ENCODE results near the gene BORCS8. TPM values are rescaled to one million over a fixed set of nuclear protein-coding genes. Genes with fewer than 3 reads are reported as not detected.

The BORCS8 gene
- total and polyA plus RNA-seq, 2 of the 13 experiments (the other 11 are each of a cell fraction or from before 2014, with no cell fraction given) = 9.6 to 13.3 TPM

DNA sequence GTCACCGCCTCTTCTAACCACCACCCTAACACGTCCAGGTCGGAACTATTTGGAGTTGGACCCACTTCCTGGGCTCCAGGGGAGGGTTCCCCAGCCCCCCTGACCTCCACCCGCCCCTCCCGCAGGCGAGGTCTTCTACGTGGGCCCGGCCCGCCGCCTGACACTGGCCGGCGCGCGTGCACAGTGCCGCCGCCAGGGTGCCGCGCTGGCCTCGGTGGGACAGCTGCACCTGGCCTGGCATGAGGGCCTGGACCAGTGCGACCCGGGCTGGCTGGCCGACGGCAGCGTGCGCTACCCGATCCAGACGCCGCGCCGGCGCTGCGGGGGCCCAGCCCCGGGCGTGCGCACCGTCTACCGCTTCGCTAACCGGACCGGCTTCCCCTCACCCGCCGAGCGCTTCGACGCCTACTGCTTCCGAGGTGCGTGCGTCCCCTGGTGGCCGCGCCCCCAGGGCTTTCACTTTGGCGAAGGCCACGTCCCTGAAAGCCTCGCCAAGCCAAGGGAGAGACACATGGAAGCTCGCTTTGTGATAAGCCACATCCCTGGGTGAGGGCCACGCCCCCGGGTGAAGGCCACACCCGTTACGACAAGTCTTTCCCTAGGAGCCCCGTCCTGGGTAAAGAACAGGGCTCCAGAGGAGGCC lies 33.0 kb upstream of the BORCS8 start (continued):
- TF ChIP-seq GATAD2A (CRISPR knock-in tag; IDR thresholded peaks at IDR 0.05) (peak; percentile 27; the same call in 1 of the 2 replicates), ZNF564 (CRISPR knock-in tag; IDR thresholded peaks at IDR 0.05) (peak; percentile 84), ZNF775 (CRISPR knock-in tag; IDR thresholded peaks at IDR 0.05; ENCODE audit: borderline replicate concordance) (no peak), ZNF878 (CRISPR knock-in tag; IDR thresholded peaks at IDR 0.05) (no peak), TAF15 (IDR thresholded peaks at IDR 0.05; ENCODE audit: low read depth, low read length, poor library complexity, severe bottlenecking) (no peak), HOXD1 (CRISPR knock-in tag; IDR thresholded peaks at IDR 0.05) (no peak), ZFX (CRISPR knock-in tag; IDR thresholded peaks at IDR 0.05; ENCODE audit: low read depth) (peak; percentile 80), ZNF451 (CRISPR knock-in tag; IDR thresholded peaks at IDR 0.05) (no peak; the same call in 1 of the 2 replicates), SAP130 (CRISPR knock-in tag; IDR thresholded peaks at IDR 0.05; ENCODE audit: low read depth) (peak; percentile 70), PAX8 (CRISPR knock-in tag; IDR thresholded peaks at IDR 0.05; ENCODE audit: borderline replicate concordance) (no peak), SAFB2 (CRISPR knock-in tag; IDR thresholded peaks at IDR 0.05; ENCODE audit: borderline replicate concordance, low read depth) (no peak), FOXM1 (CRISPR knock-in tag; IDR thresholded peaks at IDR 0.05) (no peak; the same call in 1 of the 2 replicates), HNF4A (CRISPR knock-in tag; IDR thresholded peaks at IDR 0.05) (no peak), SRSF4 (IDR thresholded peaks at IDR 0.05; ENCODE audit: low read depth, low read length, poor library complexity, severe bottlenecking) (no peak), ETV6 (CRISPR knock-in tag; conservative IDR thresholded peaks at IDR 0.05) (no peak), ZNF776 (CRISPR knock-in tag; IDR thresholded peaks at IDR 0.05) (peak; percentile 59; the same call in 1 of the 2 replicates), ZNF773 (CRISPR knock-in tag; IDR thresholded peaks at IDR 0.05; ENCODE audit: borderline replicate concordance) (peak; percentile 65; the same call in 1 of the 2 replicates)
- TF ChIP-seq, protein P1, sequence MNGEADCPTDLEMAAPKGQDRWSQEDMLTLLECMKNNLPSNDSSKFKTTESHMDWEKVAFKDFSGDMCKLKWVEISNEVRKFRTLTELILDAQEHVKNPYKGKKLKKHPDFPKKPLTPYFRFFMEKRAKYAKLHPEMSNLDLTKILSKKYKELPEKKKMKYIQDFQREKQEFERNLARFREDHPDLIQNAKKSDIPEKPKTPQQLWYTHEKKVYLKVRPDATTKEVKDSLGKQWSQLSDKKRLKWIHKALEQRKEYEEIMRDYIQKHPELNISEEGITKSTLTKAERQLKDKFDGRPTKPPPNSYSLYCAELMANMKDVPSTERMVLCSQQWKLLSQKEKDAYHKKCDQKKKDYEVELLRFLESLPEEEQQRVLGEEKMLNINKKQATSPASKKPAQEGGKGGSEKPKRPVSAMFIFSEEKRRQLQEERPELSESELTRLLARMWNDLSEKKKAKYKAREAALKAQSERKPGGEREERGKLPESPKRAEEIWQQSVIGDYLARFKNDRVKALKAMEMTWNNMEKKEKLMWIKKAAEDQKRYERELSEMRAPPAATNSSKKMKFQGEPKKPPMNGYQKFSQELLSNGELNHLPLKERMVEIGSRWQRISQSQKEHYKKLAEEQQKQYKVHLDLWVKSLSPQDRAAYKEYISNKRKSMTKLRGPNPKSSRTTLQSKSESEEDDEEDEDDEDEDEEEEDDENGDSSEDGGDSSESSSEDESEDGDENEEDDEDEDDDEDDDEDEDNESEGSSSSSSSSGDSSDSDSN (CRISPR knock-in tag; IDR thresholded peaks at IDR 0.05) = peak; percentile 94
- TF ChIP-seq, protein P2, sequence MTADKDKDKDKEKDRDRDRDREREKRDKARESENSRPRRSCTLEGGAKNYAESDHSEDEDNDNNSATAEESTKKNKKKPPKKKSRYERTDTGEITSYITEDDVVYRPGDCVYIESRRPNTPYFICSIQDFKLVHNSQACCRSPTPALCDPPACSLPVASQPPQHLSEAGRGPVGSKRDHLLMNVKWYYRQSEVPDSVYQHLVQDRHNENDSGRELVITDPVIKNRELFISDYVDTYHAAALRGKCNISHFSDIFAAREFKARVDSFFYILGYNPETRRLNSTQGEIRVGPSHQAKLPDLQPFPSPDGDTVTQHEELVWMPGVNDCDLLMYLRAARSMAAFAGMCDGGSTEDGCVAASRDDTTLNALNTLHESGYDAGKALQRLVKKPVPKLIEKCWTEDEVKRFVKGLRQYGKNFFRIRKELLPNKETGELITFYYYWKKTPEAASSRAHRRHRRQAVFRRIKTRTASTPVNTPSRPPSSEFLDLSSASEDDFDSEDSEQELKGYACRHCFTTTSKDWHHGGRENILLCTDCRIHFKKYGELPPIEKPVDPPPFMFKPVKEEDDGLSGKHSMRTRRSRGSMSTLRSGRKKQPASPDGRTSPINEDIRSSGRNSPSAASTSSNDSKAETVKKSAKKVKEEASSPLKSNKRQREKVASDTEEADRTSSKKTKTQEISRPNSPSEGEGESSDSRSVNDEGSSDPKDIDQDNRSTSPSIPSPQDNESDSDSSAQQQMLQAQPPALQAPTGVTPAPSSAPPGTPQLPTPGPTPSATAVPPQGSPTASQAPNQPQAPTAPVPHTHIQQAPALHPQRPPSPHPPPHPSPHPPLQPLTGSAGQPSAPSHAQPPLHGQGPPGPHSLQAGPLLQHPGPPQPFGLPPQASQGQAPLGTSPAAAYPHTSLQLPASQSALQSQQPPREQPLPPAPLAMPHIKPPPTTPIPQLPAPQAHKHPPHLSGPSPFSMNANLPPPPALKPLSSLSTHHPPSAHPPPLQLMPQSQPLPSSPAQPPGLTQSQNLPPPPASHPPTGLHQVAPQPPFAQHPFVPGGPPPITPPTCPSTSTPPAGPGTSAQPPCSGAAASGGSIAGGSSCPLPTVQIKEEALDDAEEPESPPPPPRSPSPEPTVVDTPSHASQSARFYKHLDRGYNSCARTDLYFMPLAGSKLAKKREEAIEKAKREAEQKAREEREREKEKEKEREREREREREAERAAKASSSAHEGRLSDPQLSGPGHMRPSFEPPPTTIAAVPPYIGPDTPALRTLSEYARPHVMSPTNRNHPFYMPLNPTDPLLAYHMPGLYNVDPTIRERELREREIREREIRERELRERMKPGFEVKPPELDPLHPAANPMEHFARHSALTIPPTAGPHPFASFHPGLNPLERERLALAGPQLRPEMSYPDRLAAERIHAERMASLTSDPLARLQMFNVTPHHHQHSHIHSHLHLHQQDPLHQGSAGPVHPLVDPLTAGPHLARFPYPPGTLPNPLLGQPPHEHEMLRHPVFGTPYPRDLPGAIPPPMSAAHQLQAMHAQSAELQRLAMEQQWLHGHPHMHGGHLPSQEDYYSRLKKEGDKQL (CRISPR knock-in tag; IDR thresholded peaks at IDR 0.05; ENCODE audit: low read depth) = peak; percentile 11; the same call in 1 of the 2 replicates
- TF ChIP-seq, protein P3, sequence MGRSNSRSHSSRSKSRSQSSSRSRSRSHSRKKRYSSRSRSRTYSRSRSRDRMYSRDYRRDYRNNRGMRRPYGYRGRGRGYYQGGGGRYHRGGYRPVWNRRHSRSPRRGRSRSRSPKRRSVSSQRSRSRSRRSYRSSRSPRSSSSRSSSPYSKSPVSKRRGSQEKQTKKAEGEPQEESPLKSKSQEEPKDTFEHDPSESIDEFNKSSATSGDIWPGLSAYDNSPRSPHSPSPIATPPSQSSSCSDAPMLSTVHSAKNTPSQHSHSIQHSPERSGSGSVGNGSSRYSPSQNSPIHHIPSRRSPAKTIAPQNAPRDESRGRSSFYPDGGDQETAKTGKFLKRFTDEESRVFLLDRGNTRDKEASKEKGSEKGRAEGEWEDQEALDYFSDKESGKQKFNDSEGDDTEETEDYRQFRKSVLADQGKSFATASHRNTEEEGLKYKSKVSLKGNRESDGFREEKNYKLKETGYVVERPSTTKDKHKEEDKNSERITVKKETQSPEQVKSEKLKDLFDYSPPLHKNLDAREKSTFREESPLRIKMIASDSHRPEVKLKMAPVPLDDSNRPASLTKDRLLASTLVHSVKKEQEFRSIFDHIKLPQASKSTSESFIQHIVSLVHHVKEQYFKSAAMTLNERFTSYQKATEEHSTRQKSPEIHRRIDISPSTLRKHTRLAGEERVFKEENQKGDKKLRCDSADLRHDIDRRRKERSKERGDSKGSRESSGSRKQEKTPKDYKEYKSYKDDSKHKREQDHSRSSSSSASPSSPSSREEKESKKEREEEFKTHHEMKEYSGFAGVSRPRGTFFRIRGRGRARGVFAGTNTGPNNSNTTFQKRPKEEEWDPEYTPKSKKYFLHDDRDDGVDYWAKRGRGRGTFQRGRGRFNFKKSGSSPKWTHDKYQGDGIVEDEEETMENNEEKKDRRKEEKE (IDR thresholded peaks at IDR 0.05) = no peak
